CD4-positive, alpha-beta T cell treated with Interleukin-12 subunit alpha and Interleukin-12 subunit beta, for 1 hour (primary cell): ENCODE results near the gene RANBP2.
"Not testable (repeated sequence)": the region's sequence is repeated elsewhere in the genome, so short reads cannot be mapped to it uniquely, and the experiment has no call there.

Experiments
- DNase-seq: peaks from one replicate; pipeline ENCODE4 v3.0.0-alpha.2; 2020

Gene RANBP2

DNA sequence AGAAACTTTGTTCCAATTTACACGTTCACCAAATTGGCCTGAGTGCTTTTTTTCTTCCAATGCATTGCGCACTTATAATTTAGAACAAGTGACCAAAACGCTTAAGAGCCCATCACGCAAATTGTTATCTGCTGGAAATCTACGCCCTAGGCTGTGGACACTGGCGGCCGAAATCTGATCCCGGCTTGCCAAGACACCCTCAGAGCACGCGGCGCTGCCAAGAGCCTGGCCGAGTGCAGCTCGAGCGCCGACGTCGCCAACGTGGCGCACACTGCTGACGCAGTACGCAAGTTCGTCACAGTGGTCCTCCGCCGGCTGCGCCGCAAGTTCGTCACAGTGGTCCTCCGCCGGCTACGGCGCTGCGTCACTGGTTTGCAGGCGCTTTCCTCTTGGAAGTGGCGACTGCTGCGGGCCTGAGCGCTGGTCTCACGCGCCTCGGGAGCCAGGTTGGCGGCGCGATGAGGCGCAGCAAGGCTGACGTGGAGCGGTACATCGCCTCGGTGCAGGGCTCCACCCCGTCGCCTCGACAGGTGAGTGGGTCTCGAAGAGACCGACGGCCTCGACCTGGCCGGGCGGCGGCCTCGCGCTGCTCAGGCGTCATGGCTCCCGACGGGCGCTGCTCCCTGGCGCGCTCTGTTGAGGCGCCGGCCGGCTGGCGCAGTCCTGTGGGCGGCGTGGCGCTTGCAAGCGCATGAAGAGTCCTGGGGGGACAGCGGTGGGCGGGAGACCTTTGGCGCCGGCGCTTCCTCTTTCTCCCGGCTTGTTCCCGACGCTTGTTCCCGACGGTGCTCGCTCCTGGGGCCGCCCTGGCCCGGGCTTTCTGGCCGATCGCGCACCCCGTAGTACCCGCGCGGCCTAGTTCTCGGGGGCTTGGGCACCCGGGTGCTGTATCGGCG is at the start of gene RANBP2:
Gene RANBP2, plus strand, starts transcription at position 334 of the 896 bp plus-strand sequence. Its CDS starts 125 bp downstream, at position 459.
- DNase-seq: peak; percentile 93

DNA sequence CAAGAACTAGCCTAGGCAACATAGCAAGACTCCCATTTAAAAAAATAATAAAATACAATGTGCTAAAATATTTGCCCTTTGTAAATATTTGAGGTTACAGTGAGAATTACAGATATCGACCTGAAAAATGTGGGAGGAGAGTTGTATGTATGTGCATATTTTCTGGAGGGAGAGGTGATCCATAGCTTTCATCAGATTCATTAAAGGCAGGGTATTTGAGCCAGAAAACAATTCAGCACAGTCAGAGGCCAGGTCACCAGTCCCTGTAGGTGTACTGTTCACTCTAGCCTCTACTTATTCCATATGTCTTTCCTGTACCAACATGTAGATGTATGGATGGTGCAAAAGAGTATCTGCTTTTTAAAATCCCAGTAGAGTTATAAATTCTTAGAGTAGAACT is 49.0 kb upstream of the RANBP2 start:
- not testable (repeated sequence) for DNase-seq

DNA sequence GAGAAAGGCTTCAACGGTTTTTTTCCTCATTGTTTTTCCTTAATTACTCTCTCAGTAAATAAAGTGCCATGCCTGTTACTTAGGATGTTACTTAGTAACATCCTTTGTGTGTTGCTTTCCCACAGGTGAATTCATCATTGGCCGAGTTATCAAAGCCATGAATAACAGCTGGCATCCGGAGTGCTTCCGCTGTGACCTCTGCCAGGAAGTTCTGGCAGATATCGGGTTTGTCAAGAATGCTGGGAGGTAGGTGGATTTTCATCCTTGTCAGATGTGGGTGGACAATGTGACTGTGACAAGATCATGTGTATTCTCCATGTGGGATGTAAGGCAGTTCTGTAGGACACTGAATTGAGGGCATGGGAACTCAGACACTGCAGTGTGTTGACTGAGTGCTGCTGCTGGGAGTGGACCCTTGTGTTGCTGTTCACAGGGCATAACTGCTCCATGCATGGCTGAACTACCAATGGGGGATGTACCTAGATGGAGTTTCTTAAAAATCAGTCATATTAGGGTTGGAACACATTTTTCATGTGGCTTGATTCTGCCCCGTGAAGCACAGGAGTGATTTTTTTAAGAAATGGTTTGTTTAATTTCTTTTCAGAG is 47.0 kb upstream of the RANBP2 start:
- DNase-seq: not testable (repeated sequence)

DNA sequence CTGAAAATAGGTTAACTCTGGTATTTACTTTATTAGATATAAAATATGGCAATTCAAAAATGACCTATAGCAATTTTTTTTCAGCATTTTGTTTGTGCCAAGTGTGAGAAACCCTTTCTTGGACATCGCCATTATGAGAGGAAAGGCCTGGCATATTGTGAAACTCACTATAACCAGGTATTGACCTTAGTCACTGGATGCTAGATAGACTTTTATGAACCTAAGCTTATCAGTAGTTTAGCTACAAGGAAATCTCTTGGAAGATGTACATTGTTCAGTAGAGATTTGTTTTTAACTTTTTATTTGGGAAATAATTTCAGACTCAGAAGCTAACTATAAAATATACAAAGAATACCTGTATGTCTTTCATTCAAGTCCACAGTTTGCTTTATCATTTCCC is 42.8 kb upstream of the RANBP2 start:
- DNase-seq: not testable (repeated sequence)

DNA sequence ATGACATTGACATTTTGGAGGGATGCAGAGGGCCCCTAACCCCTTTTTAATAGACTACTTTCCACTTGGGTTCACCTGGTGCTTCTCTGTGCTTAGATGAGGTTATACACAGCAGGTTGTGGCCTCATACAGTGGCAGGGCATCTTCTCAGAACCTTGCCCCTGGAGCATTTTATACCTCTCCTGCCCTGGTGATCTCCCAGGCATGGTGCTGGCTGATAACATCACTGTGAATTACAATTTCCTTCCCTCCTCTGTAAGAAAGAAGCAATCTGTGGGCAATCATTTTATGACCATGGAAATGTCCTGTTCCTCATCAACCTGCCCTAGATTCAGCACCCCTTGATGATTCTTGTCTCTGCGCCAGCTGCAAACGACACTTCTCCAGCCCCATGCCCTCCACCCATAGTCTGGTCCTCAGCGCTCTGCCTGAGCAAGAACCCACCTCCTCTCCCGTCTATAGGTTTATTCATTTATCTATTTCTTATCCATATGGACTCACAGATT is 42.0 kb upstream of the RANBP2 start:
- DNase-seq: not testable (repeated sequence)

DNA sequence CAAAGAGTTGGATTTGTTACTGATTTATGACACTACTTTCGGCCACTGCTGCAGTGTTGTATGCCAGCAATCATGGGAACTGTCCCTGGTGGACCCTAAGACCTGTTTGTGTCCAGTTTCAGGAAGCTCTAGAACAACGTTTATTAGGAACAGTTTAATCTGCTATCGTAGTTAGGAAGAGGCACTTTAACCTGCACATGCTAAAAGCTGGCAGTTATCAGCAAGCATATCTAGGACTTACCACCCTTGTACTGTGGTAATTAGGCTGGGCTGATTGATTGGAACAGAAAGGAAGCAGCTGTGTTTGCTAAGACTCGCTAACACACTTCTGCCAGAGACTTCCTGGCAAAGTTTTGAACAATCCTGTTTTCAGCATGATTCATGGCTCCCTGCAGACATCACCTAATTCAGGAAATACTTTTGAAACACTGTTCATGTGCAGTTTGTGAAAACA is 41.1 kb upstream of the RANBP2 start:
- DNase-seq: not testable (repeated sequence)

DNA sequence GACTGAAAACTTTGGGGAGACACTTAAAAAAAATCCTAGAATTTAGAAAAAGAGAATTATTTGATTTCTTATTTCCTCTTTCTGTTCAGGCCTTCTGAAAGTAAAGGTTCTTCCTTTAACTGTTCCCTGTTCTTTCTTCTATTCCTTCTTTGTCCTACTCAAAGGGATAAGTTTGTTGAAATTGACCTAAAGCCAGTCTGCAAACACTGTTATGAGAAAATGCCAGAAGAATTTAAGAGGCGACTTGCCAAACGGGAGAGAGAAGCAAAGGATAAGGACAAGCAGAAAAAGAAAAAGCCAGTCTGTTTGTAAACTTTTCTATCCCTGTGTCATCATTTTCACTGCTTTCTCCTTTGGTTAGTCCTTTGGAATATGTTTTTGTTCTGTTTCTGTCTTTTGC is 38.5 kb upstream of the RANBP2 start:
- not testable (repeated sequence) for DNase-seq

DNA sequence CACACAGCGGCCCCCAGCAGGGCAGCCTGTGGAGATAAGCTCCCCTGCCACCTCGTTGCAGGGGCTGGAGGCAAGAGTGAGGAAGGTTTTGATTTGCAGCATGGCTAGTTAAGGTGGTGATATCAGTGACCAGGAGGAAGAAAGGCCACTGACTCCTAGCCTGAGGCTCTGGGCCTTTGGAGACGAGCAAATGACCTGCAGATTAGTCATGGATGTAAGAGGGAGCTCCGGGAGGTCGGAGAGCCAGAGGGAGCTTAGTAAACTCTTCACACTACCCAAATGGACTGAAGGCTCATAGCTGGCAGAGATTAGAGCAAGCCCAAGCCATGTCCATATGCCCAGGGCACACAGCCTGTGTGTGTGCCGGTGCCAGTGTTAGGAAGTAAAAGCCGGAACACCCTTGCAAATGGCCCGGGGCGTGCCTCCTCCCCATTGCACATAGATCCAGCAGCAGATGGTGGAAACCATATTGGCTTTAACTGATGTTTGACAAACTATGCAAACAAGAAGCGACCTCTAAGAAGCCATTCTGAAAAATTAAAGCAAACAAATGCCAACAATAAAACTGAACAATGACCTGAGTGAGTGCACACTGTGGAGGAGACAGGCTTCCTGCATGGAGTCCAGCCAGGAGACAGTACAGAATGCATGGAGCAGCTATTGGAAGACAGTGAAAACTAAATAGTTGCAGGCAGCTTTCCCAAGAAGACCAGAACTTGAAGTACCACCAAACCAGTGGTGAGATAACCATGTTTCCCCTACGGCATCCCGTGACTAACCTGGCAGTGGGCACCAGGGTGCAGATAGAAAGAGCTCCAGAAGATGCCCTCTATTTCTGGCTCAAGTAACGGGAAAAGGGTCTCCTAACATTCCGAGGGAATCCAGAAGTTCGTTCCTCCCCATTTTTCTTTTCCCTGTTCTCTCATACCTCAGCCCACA is 30.2 kb upstream of the RANBP2 start:
- DNase-seq: not testable (repeated sequence)

DNA sequence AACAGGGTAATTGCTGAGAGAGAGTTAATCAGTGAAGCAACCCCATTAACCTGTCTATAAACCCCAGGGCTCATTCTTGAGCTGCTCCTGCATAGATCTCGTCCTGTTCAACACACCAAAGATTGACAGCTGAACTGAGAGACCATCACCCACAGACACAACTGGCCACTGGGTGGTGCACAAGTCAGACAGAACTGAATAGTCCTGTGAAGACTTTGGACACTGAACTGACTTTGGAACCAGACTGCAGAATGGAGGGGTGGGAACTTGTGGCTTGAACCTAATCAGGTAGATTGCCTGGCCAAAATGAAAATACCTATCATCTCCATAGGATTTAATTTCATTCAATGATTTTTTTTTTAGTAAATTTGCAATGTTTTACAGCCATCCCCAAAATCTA is 29.3 kb upstream of the RANBP2 start:
- DNase-seq: peak; percentile 6

DNA sequence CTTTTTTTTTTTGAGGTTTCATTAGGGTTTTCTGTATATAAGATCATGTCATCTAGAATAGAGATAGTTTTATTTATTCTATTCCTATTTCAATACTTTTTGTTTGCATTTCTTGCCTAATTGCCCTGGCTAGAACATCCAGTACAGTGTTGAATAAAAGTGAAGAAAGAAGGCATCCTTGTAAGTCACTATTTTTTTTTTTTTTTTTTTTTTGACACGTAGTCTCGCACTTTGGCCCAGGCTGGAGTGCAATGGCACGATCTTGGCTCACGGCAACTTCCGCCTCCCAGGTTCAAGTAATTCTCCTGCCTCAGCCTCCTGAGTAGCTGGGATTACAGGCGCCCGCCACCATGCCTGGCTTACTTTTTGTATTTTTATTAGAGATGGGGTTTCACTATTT is 27.8 kb upstream of the RANBP2 start:
- no peak for DNase-seq

DNA sequence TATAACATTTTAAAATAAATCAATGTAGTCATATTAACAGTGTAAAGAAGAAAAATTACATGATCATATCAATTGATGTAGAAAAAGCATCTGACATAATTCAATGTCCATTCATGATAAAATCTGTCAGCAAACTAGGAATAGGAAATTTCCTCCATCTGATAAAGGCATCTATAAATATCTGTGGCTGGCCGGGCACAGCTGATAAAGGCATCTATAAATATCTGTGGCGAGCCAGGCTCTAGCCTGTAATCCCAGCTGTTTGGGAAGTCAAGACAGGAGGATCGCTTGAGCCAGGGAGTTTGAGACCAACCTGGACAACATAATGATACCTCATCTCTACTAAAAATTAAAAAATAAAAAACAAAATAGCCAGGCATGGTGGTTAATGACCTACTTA is 18.1 kb upstream of the RANBP2 start:
- no peak for DNase-seq

DNA sequence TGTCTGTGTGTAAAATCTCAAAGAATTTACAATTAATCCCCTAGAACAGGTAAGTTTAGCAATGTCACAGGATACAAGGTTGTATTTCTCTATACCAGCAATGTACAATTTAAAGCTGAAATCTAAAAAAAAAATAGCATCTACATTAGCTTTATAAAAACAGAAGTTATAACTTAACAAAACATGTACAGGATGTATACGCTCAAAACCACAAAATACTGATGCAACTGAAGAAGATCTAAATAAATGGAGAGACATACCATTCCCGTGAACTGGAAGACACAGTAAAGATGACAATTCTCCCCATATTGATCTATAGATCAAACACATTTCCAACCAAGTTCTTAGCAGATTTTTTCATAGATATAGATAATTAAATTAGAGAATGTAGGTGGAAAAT is 17.5 kb upstream of the RANBP2 start:
- no peak for DNase-seq

DNA sequence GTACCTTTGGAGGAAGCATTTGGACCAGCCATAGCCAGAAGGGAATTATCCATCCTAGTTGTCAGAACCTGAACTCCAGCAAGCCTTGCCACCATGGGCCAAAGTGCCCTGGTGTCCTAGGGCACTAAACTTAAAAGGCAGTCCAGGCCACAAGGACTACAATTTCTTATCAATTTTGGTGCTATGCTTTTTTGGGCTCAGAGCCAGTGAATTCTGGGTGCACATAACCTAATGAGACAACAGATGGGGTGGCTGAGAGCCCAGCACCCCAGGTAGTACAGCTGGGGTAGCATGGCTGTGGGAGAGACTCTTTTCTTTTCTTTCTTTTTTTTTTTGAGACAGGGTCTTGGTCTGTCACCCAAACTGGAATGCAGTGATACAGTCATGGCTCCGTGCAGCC is 14.4 kb upstream of the RANBP2 start:
- no peak for DNase-seq

DNA sequence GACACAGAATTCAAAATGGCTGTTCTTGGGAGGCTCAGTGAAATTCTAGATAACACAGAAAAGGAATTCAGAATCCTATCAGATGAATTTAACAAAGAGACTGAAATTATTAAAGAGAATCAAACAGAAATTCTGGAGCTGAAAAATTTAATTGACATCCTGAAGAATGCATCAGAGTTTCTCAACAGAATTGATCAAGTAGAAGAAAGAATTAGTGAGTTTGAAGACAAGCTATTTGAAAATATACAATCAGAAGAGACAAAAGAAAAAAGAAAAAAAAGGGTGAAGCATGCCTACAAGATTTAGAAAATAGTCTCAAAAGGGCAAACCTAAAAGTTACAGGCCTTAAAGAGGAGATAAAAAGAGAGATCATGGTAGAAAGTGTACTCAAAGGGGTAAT is 12.0 kb upstream of the RANBP2 start:
- DNase-seq: no peak

DNA sequence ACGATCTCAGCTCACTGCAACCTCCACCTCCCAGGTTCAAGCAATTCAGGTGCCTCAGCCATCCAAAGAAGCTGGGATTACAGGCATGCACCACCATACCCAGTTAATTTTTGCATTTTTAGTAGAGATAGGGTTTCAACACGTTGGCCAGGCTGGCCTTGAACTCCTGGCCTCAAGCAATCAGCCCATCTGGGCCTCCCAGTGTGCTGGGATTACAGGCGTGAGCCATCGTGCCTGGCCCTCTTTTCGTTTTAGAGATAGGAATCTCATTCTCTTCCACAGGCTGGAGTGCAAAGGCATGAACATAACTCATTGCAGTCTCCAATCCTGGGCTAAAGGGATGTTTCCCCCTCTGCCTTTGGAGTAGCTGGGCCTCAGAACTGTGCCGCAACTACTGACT is 2.3 kb upstream of the RANBP2 start:
- DNase-seq: not testable (repeated sequence)

DNA sequence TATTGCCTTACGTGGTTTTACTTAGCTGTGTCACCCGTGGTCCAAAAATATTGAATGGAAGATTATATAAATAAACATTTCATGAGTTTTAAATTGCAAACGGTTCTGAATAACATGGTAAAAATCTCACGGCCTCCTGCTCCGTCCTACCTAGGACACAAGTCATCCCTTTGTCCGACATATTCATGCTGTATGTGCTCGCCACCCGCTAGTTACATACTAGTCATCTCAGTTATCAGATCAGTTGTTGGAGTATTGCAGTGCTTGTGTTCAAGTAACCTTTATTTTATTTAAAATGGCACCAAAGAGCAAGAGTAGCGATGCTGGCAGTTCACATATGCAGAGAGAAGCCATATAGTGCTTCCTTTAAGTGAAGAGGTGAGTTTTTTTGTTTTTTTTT is 6.8 kb downstream of the RANBP2 start:
- not testable (repeated sequence) for DNase-seq

DNA sequence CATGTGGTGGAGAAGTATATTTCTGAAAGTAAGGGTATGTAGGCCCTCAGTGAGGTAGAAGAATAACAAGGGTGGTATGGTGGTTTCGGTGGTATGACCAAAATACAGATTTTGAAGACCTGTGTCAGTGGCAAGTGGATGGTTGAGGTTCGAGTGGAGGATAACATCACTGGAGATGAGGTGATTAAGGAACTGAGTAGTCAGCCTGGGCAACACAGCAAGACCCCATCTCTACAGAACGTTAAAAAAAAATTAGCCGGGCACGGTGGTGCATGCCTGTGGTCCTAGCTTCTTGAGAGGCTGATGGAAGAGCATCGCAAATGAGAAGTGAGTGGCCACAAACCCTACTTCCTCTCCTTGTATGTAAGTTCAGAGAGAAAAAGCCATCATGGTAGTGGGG is 15.4 kb downstream of the RANBP2 start:
- not testable (repeated sequence) for DNase-seq

DNA sequence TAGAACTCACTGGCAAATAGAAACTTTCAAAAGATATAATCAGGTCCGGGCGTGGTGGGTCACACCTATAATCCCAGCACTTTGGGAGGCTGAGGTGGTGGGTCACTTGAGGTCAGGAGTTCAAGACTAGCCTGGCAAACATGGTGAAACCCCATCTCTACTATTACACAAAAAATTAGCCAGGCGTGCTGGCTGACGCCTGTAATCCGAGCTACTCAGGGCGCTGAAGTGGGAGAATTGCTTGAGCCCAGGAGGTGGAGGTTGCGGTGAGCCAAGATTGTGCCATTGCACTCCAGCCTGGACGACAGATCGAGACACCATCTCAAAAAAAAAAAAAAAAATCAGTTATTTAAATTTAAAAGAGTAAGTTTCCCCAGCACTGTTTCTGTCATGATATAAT is 38.7 kb downstream of the RANBP2 start:
- DNase-seq: not testable (repeated sequence)

DNA sequence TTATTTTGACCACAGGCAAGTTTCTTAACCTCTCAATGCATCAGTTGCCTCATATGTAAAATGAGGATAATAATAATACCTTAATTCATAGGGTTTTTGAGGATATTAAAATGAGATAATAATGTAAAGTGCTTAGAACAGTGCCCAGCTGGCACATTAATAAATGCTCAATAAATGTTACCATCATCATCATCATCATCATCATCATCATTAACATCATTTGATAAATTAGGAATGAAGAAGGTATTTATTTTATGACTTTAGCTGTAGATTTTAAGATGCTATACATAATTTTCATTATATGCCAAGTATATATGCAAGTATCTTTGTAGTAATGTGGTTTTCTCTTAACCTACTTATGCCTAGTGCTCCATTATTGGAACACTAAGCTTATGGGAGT is 43.3 kb downstream of the RANBP2 start:
- not testable (repeated sequence) for DNase-seq

DNA sequence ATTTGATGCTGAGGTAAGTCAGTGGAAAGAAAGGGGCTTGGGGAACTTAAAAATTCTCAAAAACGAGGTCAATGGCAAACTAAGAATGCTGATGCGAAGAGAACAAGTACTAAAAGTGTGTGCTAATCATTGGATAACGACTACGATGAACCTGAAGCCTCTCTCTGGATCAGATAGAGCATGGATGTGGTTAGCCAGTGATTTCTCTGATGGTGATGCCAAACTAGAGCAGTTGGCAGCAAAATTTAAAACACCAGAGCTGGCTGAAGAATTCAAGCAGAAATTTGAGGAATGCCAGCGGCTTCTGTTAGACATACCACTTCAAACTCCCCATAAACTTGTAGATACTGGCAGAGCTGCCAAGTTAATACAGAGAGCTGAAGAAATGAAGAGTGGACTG is 47.4 kb downstream of the RANBP2 start:
- not testable (repeated sequence) for DNase-seq

DNA sequence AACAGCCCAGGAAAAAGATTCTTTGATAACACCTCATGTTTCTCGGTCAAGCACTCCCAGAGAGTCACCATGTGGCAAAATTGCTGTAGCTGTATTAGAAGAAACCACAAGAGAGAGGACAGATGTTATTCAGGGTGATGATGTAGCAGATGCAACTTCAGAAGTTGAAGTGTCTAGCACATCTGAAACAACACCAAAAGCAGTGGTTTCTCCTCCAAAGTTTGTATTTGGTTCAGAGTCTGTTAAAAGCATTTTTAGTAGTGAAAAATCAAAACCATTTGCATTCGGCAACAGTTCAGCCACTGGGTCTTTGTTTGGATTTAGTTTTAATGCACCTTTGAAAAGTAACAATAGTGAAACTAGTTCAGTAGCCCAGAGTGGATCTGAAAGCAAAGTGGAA is 48.6 kb downstream of the RANBP2 start:
- not testable (repeated sequence) for DNase-seq

DNA sequence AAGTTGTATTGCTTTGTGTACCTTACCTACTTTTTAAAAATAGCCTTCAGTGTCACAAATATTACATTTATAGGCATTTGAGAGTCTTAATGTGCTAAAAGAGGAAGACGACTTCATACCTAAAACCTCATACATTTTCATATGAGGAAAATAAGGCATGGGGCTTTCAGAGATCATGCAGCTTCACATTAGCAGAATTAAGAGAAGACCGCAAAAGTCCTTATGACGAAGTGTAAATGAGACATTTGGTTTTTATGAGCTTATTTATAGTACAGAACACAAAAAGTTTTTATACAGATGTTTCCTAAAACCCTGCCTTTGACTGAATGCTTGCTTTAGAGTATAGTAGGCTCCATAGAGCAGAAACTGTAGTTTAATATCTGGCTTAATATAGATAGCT is 57.2 kb downstream of the RANBP2 start:
- no peak for DNase-seq

DNA sequence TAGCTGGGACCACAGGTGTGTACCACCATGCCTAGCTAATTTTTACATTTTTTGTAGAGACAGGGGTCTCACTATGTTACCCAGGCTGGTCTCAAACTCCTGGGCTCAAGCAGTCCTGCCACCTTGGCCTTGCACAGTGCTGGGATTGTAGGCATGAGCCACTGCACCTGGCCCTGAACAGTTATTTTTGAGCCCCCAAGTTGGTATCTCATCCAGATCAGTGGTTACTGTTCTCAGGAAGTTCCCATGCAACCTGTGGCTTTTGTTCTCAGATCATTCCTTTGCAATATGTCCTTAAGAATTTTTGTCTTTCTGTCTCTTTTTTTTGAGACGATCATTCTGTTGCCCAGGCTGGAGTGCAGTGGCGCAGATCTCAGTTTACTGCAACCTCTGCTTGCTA is 59.6 kb downstream of the RANBP2 start:
- DNase-seq: no peak
